ENCODE results near the gene BAZ1B.
"Not testable (repeated sequence)": the region's sequence is repeated elsewhere in the genome, so short reads cannot be mapped to it uniquely, and the experiment has no call there.

The BAZ1B gene

GRCh38 chr7:73541722-73542121 is 19.6 kb upstream of the BAZ1B start:
- DNase-seq, result no peak

- no peak for DNase-seq
Observed at GRCh38 chr7:73539709-73540108, 17.6 kb upstream of the BAZ1B start.

- DNase-seq, result not testable (repeated sequence)
Observed at GRCh38 chr7:73538510-73538909, 16.4 kb upstream of the BAZ1B start.

- DNase-seq, result no peak
Observed at GRCh38 chr7:73537051-73537450, 15.0 kb upstream of the BAZ1B start.

GRCh38 chr7:73536479-73536878 is 14.4 kb upstream of the BAZ1B start:
- no peak for DNase-seq

- not testable (repeated sequence) for DNase-seq
Observed at GRCh38 chr7:73535918-73536317, 13.8 kb upstream of the BAZ1B start.

- DNase-seq, result no peak
Observed at GRCh38 chr7:73533742-73534141, 11.6 kb upstream of the BAZ1B start.

- no peak for DNase-seq
Observed at GRCh38 chr7:73532224-73532623, 10.1 kb upstream of the BAZ1B start.

GRCh38 chr7:73530800-73531199 is 8.7 kb upstream of the BAZ1B start:
- DNase-seq, result no peak

GRCh38 chr7:73526896-73527821 is 5.1 kb upstream of the BAZ1B start:
- no peak for DNase-seq

- not testable (repeated sequence) for DNase-seq
Observed at GRCh38 chr7:73526158-73526494, 4.0 kb upstream of the BAZ1B start.

GRCh38 chr7:73521636-73522104 is 423 bp downstream of the BAZ1B start:
- DNase-seq, result no peak

- no peak for DNase-seq
Observed at GRCh38 chr7:73520673-73521635, 1.1 kb downstream of the BAZ1B start.

- no peak for DNase-seq
Observed at GRCh38 chr7:73519867-73520672, 2.0 kb downstream of the BAZ1B start.

- DNase-seq, result no peak
Observed at GRCh38 chr7:73518470-73518869, 3.6 kb downstream of the BAZ1B start.

GRCh38 chr7:73517241-73517995 is 4.7 kb downstream of the BAZ1B start:
- DNase-seq, result no peak

- no peak for DNase-seq
Observed at GRCh38 chr7:73515178-73515577, 6.9 kb downstream of the BAZ1B start.

- no peak for DNase-seq
Observed at GRCh38 chr7:73512018-73512780, 9.9 kb downstream of the BAZ1B start.

GRCh38 chr7:73509463-73509862 is 12.6 kb downstream of the BAZ1B start:
- no peak for DNase-seq

- DNase-seq, result no peak
Observed at GRCh38 chr7:73507556-73507955, 14.5 kb downstream of the BAZ1B start.

GRCh38 chr7:73504920-73505319 is 17.2 kb downstream of the BAZ1B start:
- no peak for DNase-seq
